Measurements from ENCODE around the gene FETUB. TPM values are rescaled to one million over a fixed set of nuclear protein-coding genes. Genes with fewer than 3 reads are reported as not detected.
"Not testable (repeated sequence)": the region's sequence is repeated elsewhere in the genome, so short reads cannot be mapped to it uniquely, and the experiment has no call there.

The FETUB gene
- total RNA-seq, 1 donor: not detected

- H3K9me3 ChIP-seq (ENCODE audit: low read depth, low read length): no peaks in the 10 kb centered on the region
- H3K4me1 ChIP-seq (ENCODE audit: insufficient read depth, low read length): no peaks in the 10 kb centered on the region
- H3K4me3 ChIP-seq (ENCODE audit: low read length): no peak overlapping the region
- no peaks in the 10 kb centered on the region for H3K27me3 ChIP-seq (ENCODE audit: insufficient read depth, low read length)
These were observed 56.3 kb downstream of the FETUB start for GRCh38 chr3:186696522-186696921.

GRCh38 chr3:186697510-186697909, 57.3 kb downstream of the FETUB start:
- Histone ChIP-seq H3K27me3 (ENCODE audit: insufficient read depth, low read length) (no peaks in the 10 kb centered on the region), H3K4me3 (ENCODE audit: low read length) (no peak overlapping the region)

GRCh38 chr3:186700267-186700666, 60.1 kb downstream of the FETUB start:
- Histone ChIP-seq H3K4me3 (ENCODE audit: low read length) (no peak overlapping the region), H3K27me3 (ENCODE audit: insufficient read depth, low read length) (peaks cover 6% of the 10 kb centered on the region), H3K9me3 (ENCODE audit: low read depth, low read length) (no peaks in the 10 kb centered on the region), H3K4me1 (ENCODE audit: insufficient read depth, low read length) (no peaks in the 10 kb centered on the region)

More at GRCh38 chr3:186697510-186697909, 57.3 kb downstream of the FETUB start:
- H3K9me3 ChIP-seq (ENCODE audit: low read depth, low read length): no peaks in the 10 kb centered on the region
- H3K4me1 ChIP-seq (ENCODE audit: insufficient read depth, low read length): no peaks in the 10 kb centered on the region

- H3K4me1 ChIP-seq (ENCODE audit: insufficient read depth, low read length); H3K9me3 ChIP-seq (ENCODE audit: low read depth, low read length); H3K27me3 ChIP-seq (ENCODE audit: insufficient read depth, low read length); H3K4me3 ChIP-seq (ENCODE audit: low read length): not testable (repeated sequence)
These were observed 62.3 kb downstream of the FETUB start for GRCh38 chr3:186702451-186702850.

Other genes starting within 250 kb of the FETUB start
- 0.21 TPM for gene CRYGS, start 96.0 kb upstream of the FETUB start, total RNA-seq
- 8.4 TPM for gene TBCCD1, start 73.1 kb upstream of the FETUB start, total RNA-seq
- 44.3 TPM for gene DNAJB11, start 69.7 kb upstream of the FETUB start, total RNA-seq
- not detected for gene AHSG, start 27.3 kb upstream of the FETUB start, total RNA-seq
- gene HRG, start 25.6 kb downstream of the FETUB start, total RNA-seq: not detected
- 0.21 TPM for gene KNG1, start 77.0 kb downstream of the FETUB start, total RNA-seq
- gene EIF4A2, start 143.2 kb downstream of the FETUB start, total RNA-seq: 1,243 TPM
- 9.3 TPM for gene RFC4, start 166.1 kb downstream of the FETUB start, total RNA-seq
- under 0.01 TPM for gene ADIPOQ, start 202.3 kb downstream of the FETUB start, total RNA-seq

Data from mononuclear cell (primary cell).